Measurements from ENCODE around the gene RNF5. TPM values are rescaled to one million over a fixed set of nuclear protein-coding genes. Genes with fewer than 3 reads are reported as not detected.
"Not testable (repeated sequence)": the region's sequence is repeated elsewhere in the genome, so short reads cannot be mapped to it uniquely, and the experiment has no call there.

Gene RNF5
- total and polyA plus RNA-seq, 12 donors, result 53.0 to 132 (median 82.7) TPM

- DNase-seq, result no peak
- no peak for TF ChIP-seq CTCF (IDR thresholded peaks at IDR 0.05)
These were observed 32.0 kb downstream of the RNF5 start for GRCh38 chr6:32210191-32210601.

GRCh38 chr6:32211432-32211831, 33.2 kb downstream of the RNF5 start:
- H3K4me3 ChIP-seq; H3K9me3 ChIP-seq; intact Hi-C loops (cut with DNase I); ATAC-seq; H3K27ac ChIP-seq; H3K27me3 ChIP-seq; DNase-seq; H3K4me1 ChIP-seq: not testable (repeated sequence)
- peaks cover 0 to 96% (median 0%) of the 10 kb centered on the region in 9 donors for H3K36me3 ChIP-seq
- 86 to 87% methylated on average over 4 of the region's 4 CpGs for WGBS, 2 donors

More at GRCh38 chr6:32210191-32210601, 32.0 kb downstream of the RNF5 start:
- Histone ChIP-seq H3K36me3 (peaks cover 0 to 95% (median 0%) of the 10 kb centered on the region in 9 donors), H3K4me3 (no peak overlapping the region), H3K27me3 (no peaks in the 10 kb centered on the region), H3K4me1 (no peaks in the 10 kb centered on the region), H3K27ac (no peak overlapping the region), H3K9me3 (no peaks in the 10 kb centered on the region)
- intact Hi-C loops (cut with DNase I), result no loop called here
- WGBS, 2 donors, result 85 to 88% methylated on average over 5 of the region's 5 CpGs
- ATAC-seq, result peak in 1 of 8 donors; percentile 21

- peak in 4 of 8 donors; percentile 13 to 35 (median 22) for ATAC-seq
- TF ChIP-seq CTCF (IDR thresholded peaks at IDR 0.05), result no peak
- Histone ChIP-seq H3K4me1 (no peaks in the 10 kb centered on the region), H3K4me3 (no peak overlapping the region), H3K9me3 (no peaks in the 10 kb centered on the region), H3K27ac (no peak overlapping the region), H3K36me3 (peaks cover 0 to 96% (median 0%) of the 10 kb centered on the region in 9 donors), H3K27me3 (no peaks in the 10 kb centered on the region)
- 80 to 86% methylated on average over 12 of the region's 12 CpGs for WGBS, 2 donors
- intact Hi-C loops (cut with DNase I), result no loop called here
- no peak for DNase-seq
These were observed 34.0 kb downstream of the RNF5 start for GRCh38 chr6:32212076-32212760.

GRCh38 chr6:32213649-32214048, 35.4 kb downstream of the RNF5 start:
- intact Hi-C loops (cut with DNase I), result no loop called here
- H3K36me3 ChIP-seq, result peaks cover 0 to 96% (median 0%) of the 10 kb centered on the region in 9 donors
- H3K4me1 ChIP-seq, result no peaks in the 10 kb centered on the region
- no peak for TF ChIP-seq CTCF (IDR thresholded peaks at IDR 0.05)
- WGBS, 2 donors, result 87 to 90% methylated on average over 6 of the region's 6 CpGs
- ATAC-seq (no peak), DNase-seq (no peak)
- H3K4me3 ChIP-seq, result no peak overlapping the region
- no peaks in the 10 kb centered on the region for H3K27me3 ChIP-seq
- no peak overlapping the region for H3K27ac ChIP-seq
- no peaks in the 10 kb centered on the region for H3K9me3 ChIP-seq

GRCh38 chr6:32214126-32214525, 35.9 kb downstream of the RNF5 start:
- Histone ChIP-seq H3K9me3 (no peaks in the 10 kb centered on the region), H3K27me3 (no peaks in the 10 kb centered on the region), H3K4me1 (no peaks in the 10 kb centered on the region), H3K27ac (no peak overlapping the region), H3K4me3 (no peak overlapping the region), H3K36me3 (peaks cover 0 to 96% (median 0%) of the 10 kb centered on the region in 9 donors)
- intact Hi-C loops (cut with DNase I), result no loop called here
- no peak for ATAC-seq
- DNase-seq, result no peak
- 83 to 95% methylated on average over 3 of the region's 3 CpGs for WGBS, 2 donors
- no peak for TF ChIP-seq CTCF (IDR thresholded peaks at IDR 0.05)

Data from heart right ventricle (tissue), 16 donors.